NCI-H187 (cell line): ENCODE results near the gene TREM1.

Experiments
- DNase-seq, 2 experiments: peaks; one replicate each; lab custom pipeline; 2025; lab: John Stamatoyannopoulos, UW

Gene TREM1

GRCh38 chr6:41294214-41294872 is 7.9 kb upstream of the TREM1 start:
- DNase-seq, result no peak

GRCh38 chr6:41291717-41292116 is 5.2 kb upstream of the TREM1 start:
- no peak for DNase-seq

- DNase-seq, result no peak
Measured at GRCh38 chr6:41289815-41290214, 3.3 kb upstream of the TREM1 start.

GRCh38 chr6:41288754-41289129 is 2.3 kb upstream of the TREM1 start:
- DNase-seq, result peak in 1 of 2 experiments; percentile 57

- peak; percentile 56 to 64 for DNase-seq
Measured at GRCh38 chr6:41288030-41288753, 1.7 kb upstream of the TREM1 start.

- DNase-seq, result no peak
Measured at GRCh38 chr6:41284726-41285125, 1.8 kb downstream of the TREM1 start.

GRCh38 chr6:41283600-41283999 is 2.9 kb downstream of the TREM1 start:
- DNase-seq, result no peak

GRCh38 chr6:41280381-41281057 is 6.0 kb downstream of the TREM1 start:
- DNase-seq, result no peak

- peak; percentile 55 to 62 for DNase-seq
Measured at GRCh38 chr6:41278699-41279405, 7.6 kb downstream of the TREM1 start.

GRCh38 chr6:41277605-41278004 is 8.9 kb downstream of the TREM1 start:
- DNase-seq, result no peak

- no peak for DNase-seq
Measured at GRCh38 chr6:41275489-41275888, 11.0 kb downstream of the TREM1 start.

GRCh38 chr6:41274256-41274655 is 12.2 kb downstream of the TREM1 start:
- no peak for DNase-seq

- DNase-seq, result peak; percentile 67 to 70
Measured at GRCh38 chr6:41273714-41274113, 12.8 kb downstream of the TREM1 start.

GRCh38 chr6:41272591-41273240 is 13.8 kb downstream of the TREM1 start:
- no peak for DNase-seq

- DNase-seq, result no peak
Measured at GRCh38 chr6:41271901-41272395, 14.5 kb downstream of the TREM1 start.

GRCh38 chr6:41269716-41270115 is 16.8 kb downstream of the TREM1 start:
- DNase-seq, result no peak

GRCh38 chr6:41269166-41269565 is 17.3 kb downstream of the TREM1 start:
- no peak for DNase-seq

- no peak for DNase-seq
Measured at GRCh38 chr6:41268478-41268877, 18.0 kb downstream of the TREM1 start.

- DNase-seq, result no peak
Measured at GRCh38 chr6:41266541-41266940, 19.9 kb downstream of the TREM1 start.

- DNase-seq, result no peak
Measured at GRCh38 chr6:41263267-41263666, 23.2 kb downstream of the TREM1 start.

- DNase-seq, result no peak
Measured at GRCh38 chr6:41262401-41262800, 24.1 kb downstream of the TREM1 start.

- DNase-seq, result no peak
Measured at GRCh38 chr6:41258196-41258493, 28.3 kb downstream of the TREM1 start.
